ENCODE measurements around the gene BTBD16.

DNA sequence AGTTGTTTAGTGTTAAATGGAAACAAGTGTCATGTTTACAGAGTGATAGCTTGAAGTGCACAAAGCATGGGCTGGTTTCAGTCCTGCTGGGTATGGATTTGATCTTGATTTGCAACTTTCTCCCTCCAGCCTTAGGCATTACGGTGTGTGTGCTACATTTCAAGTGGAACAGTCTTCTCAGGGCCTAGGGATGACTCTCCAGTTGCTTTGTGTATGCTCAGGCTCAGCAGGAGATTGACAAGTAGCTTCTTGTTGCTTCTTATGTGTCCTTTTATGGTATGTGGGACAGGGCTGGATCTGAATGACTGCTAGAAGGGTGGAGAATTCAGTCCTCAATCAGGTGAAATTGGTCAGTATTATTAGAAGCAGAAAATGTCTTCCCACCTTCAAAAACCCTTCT lies 52.1 kb downstream of the BTBD16 start:
- TF ChIP-seq, protein P1, sequence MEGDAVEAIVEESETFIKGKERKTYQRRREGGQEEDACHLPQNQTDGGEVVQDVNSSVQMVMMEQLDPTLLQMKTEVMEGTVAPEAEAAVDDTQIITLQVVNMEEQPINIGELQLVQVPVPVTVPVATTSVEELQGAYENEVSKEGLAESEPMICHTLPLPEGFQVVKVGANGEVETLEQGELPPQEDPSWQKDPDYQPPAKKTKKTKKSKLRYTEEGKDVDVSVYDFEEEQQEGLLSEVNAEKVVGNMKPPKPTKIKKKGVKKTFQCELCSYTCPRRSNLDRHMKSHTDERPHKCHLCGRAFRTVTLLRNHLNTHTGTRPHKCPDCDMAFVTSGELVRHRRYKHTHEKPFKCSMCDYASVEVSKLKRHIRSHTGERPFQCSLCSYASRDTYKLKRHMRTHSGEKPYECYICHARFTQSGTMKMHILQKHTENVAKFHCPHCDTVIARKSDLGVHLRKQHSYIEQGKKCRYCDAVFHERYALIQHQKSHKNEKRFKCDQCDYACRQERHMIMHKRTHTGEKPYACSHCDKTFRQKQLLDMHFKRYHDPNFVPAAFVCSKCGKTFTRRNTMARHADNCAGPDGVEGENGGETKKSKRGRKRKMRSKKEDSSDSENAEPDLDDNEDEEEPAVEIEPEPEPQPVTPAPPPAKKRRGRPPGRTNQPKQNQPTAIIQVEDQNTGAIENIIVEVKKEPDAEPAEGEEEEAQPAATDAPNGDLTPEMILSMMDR (conservative IDR thresholded peaks at IDR 0.05; ENCODE audit: low read length) = no peak
- no peak for TF ChIP-seq EZH2phosphoT487 (IDR thresholded peaks at IDR 0.05; ENCODE audit: borderline replicate concordance, low read depth, low read length)
